Measurements from ENCODE around the gene LINC01488.

Gene LINC01488

GRCh38 chr11:69442012-69442806 lies 39.3 kb upstream of the LINC01488 start:
- no peak for TF ChIP-seq CTCF (conservative IDR thresholded peaks at IDR 0.05; ENCODE audit: low read length)
- no peak overlapping the region for H3K4me3 ChIP-seq (ENCODE audit: low read length)
- DNase-seq (ENCODE audit: low read depth): peak; percentile 23

- H3K4me3 ChIP-seq (ENCODE audit: low read length): no peak overlapping the region
- peak; percentile 88 for DNase-seq (ENCODE audit: low read depth)
- TF ChIP-seq CTCF (conservative IDR thresholded peaks at IDR 0.05; ENCODE audit: low read length): no peak
Observed at GRCh38 chr11:69442807-69443137, 38.7 kb upstream of the LINC01488 start.

- no peak for TF ChIP-seq CTCF (conservative IDR thresholded peaks at IDR 0.05; ENCODE audit: low read length)
- DNase-seq (ENCODE audit: low read depth): peak; percentile 93
- peak overlapping the region; percentile 59 for H3K4me3 ChIP-seq (ENCODE audit: low read length)
Observed at GRCh38 chr11:69443138-69443967, 38.1 kb upstream of the LINC01488 start.

- peak overlapping the region; percentile 59 for H3K4me3 ChIP-seq (ENCODE audit: low read length)
- peak; percentile 75 for DNase-seq (ENCODE audit: low read depth)
- TF ChIP-seq CTCF (conservative IDR thresholded peaks at IDR 0.05; ENCODE audit: low read length): no peak
Observed at GRCh38 chr11:69443968-69444364, 37.5 kb upstream of the LINC01488 start.

GRCh38 chr11:69444381-69445130 lies 36.9 kb upstream of the LINC01488 start:
- TF ChIP-seq CTCF (conservative IDR thresholded peaks at IDR 0.05; ENCODE audit: low read length): peak; percentile 45
- peak; percentile 98 for DNase-seq (ENCODE audit: low read depth)

GRCh38 chr11:69445131-69445470 lies 36.4 kb upstream of the LINC01488 start:
- TF ChIP-seq CTCF (conservative IDR thresholded peaks at IDR 0.05; ENCODE audit: low read length): no peak
- no peak for DNase-seq (ENCODE audit: low read depth)
- no peak overlapping the region for H3K4me3 ChIP-seq (ENCODE audit: low read length)

More at GRCh38 chr11:69444381-69445130, 36.9 kb upstream of the LINC01488 start:
- peak overlapping the region; percentile 12; the same call in 1 of the 2 replicates for H3K4me3 ChIP-seq (ENCODE audit: low read length)
